Activated CD4-positive, alpha-beta T cell treated with anti-CD3 and anti-CD28 coated beads, Interleukin-2, Interleukin-4, amounts not matched to agents 100 ng/mL and 50 ng/mL, durations not matched to agents 16 hours and 8 hours (primary cell): ENCODE measurements around the gene GIMAP5.
A peak's percentile ranks its signal among the peaks of the same experiment; 100 is the strongest.

Experiments
- DNase-seq: peaks from one replicate; pipeline ENCODE4 v3.0.0-alpha.2; 2020; ENCODE audit warnings: low spot score

Gene GIMAP5

DNA sequence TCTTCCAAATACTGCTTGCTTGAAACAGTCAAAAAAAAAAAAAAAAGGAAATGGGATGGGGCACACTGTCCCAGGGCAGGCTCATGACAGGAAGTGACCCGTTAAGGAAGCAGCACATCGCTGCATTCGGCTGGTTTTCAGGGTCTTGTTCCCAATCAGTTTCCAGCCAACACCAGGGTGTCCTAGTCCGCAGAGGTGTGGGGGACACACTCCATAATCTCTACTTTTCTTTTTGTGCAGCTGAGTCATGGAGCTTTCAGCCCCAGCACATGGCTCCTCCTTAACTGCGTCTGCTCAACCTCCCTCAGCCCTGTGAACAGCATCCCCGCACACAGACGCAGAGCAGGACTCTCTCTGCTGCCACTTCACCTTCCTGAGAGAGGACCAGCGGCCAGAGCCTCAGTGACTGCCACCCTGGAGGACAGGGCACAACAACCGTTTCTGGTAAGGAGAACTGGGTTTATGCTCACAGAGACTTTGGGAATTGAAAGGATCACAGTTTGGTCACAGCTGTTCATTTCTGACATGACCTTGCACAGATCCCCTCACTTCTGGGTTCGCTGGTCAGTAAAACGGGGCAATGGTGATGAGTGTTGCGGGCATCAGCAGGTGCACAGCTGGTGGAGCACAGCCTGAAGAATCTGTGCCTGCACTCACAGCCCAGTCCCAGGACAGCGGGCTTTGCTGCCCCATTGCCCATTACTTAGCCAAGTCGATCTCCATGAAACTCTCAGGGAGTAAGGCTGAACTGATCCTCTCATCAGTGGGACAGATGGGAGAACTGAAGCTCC, at the start of gene GIMAP5:
GIMAP5 (plus strand) TSS at position 154 of the 791 bp plus-strand sequence. CDS start 3,467 bp downstream, outside the sequence.
- DNase-seq = no peak

DNA sequence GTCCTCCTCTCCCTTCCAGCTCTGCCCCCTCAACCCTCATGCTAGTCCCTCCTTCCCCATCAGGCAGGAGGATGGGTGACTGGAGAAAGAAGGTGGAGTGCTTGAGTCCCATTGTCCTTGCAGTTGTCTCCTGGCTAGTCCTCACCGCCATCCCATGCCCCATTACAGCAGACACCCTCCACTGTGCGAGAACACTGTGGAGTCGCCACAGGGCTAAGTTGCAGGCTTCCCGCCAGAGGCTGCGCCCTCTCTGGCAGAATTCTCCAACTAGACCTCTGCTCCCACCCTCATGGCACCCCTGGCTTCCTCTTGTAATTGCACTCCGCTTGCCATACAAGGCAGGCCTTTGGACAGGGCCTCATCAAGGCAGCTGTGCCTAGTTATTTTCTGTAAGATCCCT, 48.6 kb upstream of the GIMAP5 start:
- DNase-seq = no peak

DNA sequence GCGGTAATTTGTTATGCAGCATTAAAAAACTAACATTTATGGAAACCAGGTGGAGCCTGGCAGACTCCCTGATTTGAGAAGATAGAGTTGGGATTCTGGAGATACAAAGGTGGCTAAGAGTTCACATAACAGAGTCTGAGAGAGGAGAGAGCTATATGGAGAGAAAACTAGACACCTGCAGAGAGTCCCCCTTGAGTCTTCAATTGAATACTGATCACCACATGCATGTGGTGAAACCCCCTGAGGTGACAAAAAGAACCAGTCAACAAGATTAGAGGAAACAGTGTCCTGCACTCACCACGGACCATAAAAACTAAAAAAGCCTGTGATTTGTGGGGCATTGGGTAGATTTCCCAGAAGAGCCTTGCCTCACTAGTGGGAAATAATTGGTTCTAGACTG, 41.6 kb upstream of the GIMAP5 start:
- DNase-seq = no peak

DNA sequence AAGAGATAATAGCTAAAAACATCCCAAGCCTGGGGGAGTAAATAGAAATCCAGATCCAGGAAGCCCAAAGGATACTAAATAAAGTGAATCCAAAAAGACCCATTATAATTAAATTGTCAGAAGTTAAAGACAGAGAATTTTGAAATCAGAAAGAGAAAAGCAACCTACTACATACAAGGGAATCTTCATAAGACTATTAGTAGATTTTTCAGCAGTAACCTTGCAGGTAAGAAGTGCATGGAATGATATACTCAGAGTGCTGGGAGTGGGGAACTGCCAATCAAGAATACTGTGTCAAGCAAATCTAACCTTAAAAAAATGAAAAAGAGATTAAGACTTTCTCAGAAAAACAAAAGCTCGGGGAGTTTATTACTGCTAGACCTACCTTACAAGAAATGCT, 34.0 kb upstream of the GIMAP5 start:
- no peak for DNase-seq

DNA sequence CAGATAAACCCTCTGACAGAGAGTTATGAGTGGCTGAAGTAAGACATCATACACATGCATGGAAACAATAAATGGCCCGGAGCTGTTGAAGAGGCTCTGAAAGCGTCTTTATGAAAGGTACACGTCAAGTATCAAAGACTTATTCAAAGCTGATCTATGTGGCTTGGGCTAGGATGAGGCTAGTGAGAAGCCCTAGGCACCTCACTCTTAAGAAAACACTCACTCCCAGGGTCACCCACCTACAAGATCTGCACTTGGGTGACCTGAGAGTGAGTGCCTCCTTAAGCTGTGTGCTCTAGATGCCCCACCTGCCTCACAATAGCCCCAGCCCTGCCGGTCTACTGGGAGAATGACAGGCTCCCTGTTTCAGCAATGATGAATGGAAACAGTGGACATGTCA, 21.9 kb upstream of the GIMAP5 start:
- no peak for DNase-seq

DNA sequence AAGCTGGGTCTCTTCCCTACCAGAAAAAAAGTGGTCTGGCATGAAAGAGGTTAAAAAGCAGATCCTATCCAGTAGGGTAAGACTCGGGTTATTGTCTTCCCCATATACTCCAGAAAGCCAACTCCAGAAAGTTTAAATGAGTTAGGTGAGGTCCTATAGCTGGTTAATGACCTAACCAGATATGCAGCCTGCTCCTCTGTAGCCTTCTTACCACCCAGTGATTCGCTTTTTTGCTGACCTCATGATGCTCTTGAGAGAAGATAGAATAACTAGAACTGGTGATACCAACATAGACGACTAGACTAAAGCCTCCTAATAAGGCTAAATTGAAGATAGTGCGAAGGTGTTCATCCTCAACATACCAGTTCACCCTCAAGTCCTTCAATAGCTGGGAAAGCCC, 21.5 kb upstream of the GIMAP5 start:
- no peak for DNase-seq

DNA sequence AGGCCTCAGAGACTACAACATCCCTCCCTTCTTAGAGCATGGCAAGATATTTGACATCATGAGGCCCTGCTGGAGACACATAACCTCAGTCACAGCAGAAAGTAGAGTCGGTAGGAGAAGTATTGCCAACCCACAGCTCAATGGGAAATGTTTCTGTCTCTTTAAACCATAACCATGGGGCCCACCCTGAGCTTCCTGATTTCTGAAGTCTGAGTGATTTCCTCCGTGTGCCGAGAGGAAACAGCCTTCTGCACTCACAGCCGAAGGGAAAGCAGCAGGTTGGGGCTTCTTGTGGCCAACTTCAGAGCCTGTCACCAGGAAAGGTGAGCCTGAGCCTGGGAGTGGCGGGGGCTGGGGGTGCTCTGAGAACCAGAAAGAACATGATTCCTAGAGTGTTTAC, 20.9 kb upstream of the GIMAP5 start, which contains the start of gene GIMAP1:
GIMAP1 (plus strand) TSS at position 246 of the 400 bp plus-strand sequence. CDS start 2,435 bp downstream, outside the sequence.
- peak; percentile 69 for DNase-seq

DNA sequence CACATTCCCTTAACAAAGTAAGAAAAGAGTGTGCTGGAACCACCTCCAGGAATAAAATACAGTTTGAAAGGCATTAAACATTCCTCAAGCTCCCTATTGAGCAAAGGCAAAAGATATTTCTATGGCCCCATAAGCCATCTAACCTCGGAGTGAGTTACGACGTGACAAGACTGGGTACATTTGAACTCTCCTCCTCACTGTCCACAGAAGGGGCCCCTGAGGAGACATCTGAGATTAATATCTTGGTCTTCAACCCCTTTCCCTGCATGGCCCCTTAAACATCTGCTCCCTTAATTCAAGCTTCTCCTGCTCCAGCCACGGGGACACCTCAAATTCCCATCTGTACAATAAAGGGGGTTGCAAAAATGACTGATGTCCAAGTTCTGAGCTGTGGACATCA, 20.3 kb upstream of the GIMAP5 start:
- DNase-seq = no peak

DNA sequence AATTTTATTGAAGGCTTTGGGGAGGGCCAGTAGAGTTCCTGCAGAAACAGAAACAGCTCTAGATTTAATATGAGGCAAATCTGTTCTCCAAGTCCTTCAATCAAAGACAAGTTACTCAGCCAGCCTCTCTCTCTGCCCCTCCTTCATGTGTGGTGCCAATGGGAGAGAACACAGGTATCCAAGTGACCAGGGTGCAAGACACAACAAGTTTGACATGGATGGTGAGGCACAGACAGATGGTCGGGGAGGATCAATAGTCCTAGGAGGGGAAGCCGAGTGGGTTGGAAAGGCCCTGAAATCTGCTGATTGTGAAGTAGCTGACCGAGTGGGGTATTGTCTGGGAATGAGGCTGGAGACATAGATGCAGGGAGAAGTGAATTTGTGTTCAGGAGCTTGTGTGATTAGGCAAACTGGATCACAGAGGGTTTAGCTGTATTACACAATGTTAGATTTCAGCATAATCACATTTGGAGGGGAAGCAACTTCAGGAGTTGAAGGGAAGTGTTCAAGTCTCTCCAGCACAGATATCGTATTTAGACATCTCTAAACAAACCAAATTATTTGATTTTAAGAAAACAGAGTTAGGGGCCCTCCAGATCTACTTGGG, 19.3 kb upstream of the GIMAP5 start:
- DNase-seq = no peak

DNA sequence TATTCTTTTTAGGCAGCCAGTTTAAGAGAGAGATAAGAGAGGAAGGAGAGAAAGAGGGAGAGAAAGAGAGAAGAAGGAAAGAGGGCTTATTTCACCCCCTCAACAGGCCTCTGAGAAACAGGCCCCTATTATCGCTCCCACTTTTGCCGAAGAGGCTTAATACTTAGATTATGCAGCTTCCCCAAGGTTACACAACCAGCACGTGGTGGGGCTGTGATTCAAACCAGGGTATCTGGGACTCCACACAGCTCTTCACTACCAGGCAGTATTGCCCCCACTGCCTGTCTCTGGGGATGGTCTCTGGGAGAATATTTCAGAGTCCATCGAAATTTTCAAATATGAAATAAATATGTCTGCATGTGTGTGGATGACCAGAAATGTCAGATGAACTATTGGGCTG, 17.8 kb upstream of the GIMAP5 start:
- no peak for DNase-seq

DNA sequence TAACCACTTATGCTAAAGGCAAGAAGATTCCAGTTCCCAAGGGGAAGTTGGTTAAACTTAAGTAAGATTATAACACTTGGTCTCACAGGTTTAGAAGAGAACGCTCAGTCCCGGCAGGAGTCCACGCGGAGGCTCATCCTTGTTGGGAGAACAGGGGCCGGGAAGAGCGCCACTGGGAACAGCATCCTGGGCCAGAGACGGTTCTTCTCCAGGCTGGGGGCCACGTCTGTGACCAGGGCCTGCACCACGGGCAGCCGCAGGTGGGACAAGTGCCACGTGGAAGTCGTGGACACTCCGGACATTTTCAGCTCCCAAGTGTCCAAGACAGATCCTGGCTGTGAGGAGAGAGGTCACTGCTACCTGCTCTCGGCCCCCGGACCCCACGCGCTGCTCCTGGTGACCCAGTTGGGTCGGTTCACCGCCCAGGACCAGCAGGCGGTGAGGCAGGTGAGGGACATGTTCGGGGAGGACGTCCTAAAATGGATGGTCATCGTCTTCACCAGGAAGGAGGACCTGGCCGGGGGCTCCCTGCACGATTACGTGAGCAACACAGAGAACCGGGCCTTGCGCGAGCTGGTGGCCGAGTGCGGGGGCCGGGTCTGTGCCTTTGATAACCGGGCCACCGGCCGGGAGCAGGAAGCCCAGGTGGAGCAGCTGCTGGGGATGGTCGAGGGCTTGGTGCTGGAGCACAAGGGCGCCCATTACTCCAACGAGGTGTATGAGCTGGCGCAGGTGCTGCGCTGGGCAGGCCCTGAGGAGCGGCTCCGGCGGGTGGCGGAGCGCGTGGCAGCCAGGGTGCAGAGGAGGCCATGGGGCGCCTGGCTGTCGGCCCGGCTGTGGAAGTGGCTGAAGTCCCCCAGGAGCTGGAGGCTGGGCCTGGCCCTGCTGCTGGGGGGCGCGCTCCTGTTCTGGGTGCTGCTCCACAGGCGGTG, 17.0 kb upstream of the GIMAP5 start:
- DNase-seq = no peak

DNA sequence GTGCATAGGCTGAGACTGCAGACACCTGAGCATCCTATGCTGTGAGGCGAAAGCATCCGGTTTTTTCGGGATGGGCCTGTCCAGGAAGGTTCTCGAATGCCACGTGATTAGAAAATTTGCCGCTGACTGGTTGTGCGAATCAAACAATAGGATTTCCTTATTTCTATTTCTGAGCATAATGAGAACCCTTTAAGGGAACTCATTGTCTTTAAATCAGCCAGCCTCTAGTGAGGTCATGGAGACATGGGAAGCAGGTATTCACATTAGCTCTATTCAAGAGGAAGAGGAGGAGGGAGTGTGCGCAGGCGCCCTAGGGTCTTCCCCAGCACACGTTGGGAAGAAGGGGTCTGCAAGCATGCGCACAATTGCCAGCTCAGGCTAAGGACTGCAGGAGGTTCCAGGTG, 15.2 kb upstream of the GIMAP5 start:
- DNase-seq = no peak

DNA sequence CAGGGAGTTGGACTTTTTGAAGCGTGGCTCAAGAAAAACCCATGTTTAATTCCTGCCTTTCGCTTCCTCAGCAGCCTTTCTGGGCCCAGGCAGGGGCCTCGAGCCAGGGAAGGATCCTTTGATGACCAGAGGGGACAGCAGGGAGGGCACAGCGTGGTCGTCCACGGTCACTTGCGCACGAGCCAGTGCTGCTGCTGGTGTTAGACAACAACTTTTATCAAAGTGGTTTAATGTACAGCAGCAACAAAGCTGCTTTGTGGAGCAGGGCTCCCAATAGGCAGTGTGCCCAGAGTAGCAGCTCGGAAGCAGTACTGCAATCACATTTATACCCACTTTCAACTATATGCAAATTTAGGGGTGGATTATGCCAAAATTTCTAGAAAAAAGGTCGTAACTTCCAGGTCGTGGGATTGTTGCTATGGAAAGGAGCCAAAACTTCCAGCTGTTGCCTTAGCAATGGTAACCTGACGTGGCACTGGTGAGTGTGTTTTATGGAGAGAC, 14.7 kb upstream of the GIMAP5 start:
- no peak for DNase-seq

DNA sequence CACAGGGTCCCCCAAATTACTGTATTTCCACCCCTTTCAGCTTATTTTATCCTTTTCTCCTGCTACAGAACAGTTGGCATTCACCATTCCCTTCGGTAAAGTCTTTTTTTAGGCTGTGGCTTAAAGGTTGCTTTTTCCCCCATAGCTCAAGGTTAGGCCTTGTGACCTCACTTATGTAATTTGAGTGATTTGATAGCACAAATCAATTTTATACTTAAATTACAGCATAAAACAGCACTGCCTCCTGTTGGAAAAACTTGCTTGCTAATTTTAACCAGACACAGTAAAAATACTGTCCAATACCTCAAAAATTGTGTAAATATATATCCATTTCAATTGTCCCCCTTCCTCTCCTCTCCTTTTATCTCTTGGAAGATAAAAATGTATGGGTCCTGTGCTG, 13.8 kb upstream of the GIMAP5 start:
- no peak for DNase-seq

DNA sequence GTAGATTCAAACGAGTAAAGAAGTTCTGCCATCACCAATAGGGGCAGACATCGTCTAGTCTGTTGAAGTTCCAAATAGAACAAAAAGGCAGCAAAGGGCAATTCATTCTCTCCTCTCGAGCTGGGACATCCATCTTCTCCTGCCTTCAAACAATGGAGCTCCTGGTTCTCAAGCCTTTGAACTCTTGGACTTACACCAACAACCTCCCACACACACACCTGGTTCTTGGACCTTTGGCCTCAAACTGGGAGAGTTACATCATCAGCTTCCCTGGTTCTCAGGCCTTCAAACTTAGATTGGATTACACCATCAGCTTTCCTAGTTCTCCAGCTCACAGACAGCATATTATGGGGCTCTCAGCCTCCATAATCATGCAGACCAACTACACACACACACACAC, 9.8 kb upstream of the GIMAP5 start:
- DNase-seq = no peak

DNA sequence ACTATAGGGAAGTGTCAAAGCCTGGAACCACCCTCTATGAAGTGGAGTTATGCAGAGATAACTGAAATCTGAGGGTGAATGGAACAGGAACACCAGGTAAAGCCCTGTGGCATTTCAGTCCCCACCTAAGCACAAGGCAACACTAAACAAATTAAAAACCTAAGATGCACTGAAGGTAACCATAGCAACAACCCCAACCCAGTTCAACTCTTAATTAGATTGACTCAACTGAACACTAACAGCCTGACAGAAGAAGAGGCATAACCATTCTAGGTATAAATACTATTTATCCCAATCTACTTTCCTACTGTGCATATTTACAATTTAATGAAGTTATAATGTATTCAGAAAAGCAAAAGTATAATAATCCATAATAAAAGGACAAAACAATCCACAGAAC, 9.2 kb upstream of the GIMAP5 start:
- no peak for DNase-seq

DNA sequence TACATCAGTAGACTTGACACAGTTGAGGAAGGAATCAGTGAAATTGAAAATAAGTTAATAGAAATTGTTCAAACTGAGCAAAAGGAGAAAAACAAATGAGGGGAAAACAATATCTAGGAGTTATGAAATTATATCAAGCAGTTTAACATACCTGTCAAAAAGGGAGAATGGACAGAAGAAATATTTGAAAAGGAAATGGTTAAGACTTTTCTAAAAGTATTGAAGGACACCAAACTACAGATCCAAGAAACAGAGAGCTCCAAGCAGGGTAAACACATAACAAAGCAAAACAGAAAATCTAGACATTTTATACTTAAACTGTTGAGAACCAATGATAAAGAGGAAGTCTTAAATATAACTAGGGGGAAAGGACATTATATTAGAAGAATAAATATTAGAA, 8.6 kb upstream of the GIMAP5 start:
- DNase-seq = no peak

DNA sequence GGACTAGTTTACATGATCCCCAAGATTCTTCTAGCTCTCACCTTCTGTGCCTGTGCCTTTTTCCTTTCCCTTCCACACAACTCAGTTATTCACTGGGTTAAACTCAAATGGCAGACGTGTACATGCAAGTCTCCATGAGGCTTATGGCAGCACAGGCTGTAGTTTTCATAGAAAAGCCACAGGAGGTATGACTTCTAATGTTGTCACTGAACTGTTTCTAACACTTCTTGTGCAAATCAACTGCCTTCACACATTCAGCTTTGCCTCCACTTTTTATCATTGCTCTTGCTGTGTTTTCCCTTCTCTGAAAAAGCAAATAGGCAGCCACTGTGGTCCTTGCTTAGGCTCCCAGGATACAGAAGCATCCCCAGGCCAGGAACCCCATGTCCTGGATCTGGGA, 5.3 kb upstream of the GIMAP5 start:
- no peak for DNase-seq

DNA sequence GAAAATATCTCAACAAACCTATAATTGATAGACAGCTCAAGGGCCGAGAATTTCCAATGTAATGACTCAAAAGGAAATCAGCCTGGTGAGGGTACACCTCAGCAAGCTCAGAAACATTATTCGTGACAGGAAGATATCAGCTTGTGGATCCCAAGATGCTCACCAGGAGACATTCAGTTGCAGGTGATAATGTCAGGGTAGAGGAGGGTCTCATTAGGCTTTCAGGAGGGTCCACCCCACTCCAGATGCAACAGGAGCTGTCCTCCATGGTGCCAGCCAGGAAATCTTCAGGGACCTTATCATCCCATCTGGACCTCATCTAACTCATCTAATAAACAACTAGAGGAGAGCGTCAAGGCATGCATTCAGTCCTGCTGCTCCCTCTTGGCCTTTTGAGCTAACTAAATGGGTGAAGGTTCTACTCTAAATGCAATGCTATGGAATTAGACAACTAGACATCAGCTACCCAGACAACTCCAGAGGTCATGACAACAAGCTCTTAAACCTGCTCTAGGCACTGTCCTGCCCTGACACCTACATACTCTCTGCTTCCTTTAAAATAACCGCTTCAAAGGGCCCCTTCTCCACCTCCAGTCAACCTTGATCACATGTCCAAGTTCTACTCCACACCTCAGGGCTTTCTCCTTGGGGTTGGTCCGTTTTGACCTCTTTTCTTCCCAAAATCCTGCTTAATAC, 4.3 kb upstream of the GIMAP5 start:
- no peak for DNase-seq

DNA sequence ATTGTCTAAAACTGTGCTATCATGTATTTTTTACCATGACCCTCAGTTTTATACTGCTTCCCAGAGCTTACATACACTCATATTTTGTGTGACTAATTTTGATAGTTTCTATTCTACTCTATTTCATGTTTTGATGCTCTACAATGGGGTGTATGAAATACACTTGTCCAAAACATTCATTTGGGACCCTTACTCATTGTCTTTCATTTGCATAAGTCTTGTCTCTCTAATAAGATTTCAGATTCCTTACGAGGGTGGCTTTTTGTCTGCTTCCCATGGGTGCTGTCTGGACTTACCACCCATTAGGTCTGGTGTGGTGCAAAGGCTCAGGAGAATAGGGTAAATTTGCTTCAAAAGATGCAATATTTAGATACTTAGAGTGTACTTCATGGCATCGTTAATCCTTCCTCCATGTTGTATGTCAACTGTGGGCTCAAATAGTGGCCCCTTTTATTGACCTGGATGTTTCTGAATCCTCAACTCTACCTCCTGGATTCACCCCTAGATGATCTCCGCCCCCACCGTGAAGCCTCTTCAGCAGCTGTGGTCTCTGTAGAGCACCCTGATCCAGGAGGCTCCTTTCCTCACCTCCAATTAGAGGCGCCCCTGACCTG, 3.6 kb upstream of the GIMAP5 start:
- peak; percentile 58 for DNase-seq

DNA sequence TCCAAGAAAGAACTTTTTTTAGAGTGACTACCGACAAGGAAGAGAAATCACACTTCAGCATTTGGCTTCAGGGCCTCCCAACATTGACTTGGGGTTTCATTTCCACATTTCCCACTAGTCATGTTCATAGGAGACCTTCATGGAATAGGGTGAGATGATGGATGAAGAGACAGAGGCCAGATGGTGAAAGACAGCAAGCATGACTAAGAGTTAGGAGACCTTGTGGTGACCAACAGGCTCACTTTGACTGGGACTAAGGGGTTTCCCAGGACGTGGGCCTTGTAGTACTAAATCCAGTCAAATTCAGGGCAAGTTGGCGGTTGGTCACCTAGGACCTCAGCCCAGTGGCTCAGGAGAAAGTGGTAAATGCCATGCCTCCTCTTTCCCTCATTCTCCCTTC, 3.0 kb upstream of the GIMAP5 start:
- peak; percentile 68 for DNase-seq
